Measurements from ENCODE around the gene ZNF609. TPM values are rescaled to one million over a fixed set of nuclear protein-coding genes. Genes with fewer than 3 reads are reported as not detected.

ZNF609 gene
- total and polyA plus RNA-seq, 8 donors, result 4.2 to 25.2 (median 13.1) TPM

- no peak for DNase-seq
- no peak for FAIRE-seq
- WGBS, 2 donors, result 73 to 79% methylated on average over 6 of the region's 6 CpGs
- Histone ChIP-seq H3K27me3 (no peaks in the 10 kb centered on the region), H3K36me3 (peaks cover 0 to 22% (median 6%) of the 10 kb centered on the region in 3 donors), H3K4me1 (peaks cover 0 to 17% (median 0%) of the 10 kb centered on the region in 3 donors), H3K27ac (no peak overlapping the region), H3K9me3 (no peaks in the 10 kb centered on the region), H3K4me3 (no peak overlapping the region)
- ATAC-seq, result no peak
- TF ChIP-seq CTCF (IDR thresholded peaks at IDR 0.05), result no peak
- intact Hi-C loops (cut with DNase I), result no loop called here
These were observed 230.4 kb downstream of the ZNF609 start for GRCh38 chr15:64690578-64691296.

- DNase-seq, result peak in 1 of 6 donors; percentile 51
- intact Hi-C loops (cut with DNase I), result no loop called here
- peaks cover 0 to 20% (median 5%) of the 10 kb centered on the region in 3 donors for H3K4me1 ChIP-seq
These were observed 231.7 kb downstream of the ZNF609 start for GRCh38 chr15:64691896-64692565.

GRCh38 chr15:64693134-64693533 lies 232.8 kb downstream of the ZNF609 start:
- Histone ChIP-seq H3K36me3 (peaks cover 0 to 18% (median 6%) of the 10 kb centered on the region in 3 donors), H3K27me3 (no peaks in the 10 kb centered on the region), H3K9me3 (no peaks in the 10 kb centered on the region), H3K4me1 (peaks cover under 1 to 28% (median 5%) of the 10 kb centered on the region in 3 donors), H3K4me3 (no peak overlapping the region), H3K27ac (peak overlapping the region in 2 of 4 donors; percentile 6 to 44)
- ATAC-seq (peak; percentile 62 to 85 (median 74)), DNase-seq (peak in 2 of 6 donors; percentile 32 to 37), FAIRE-seq (no peak)
- intact Hi-C loops (cut with DNase I), result no loop called here
- WGBS, 2 donors, result 21 to 30% methylated on average over 5 of the region's 5 CpGs
- TF ChIP-seq CTCF (IDR thresholded peaks at IDR 0.05), result no peak

More at GRCh38 chr15:64691896-64692565, 231.7 kb downstream of the ZNF609 start:
- no peak for TF ChIP-seq CTCF (IDR thresholded peaks at IDR 0.05)
- FAIRE-seq, result no peak
- Histone ChIP-seq H3K4me3 (no peak overlapping the region), H3K9me3 (no peaks in the 10 kb centered on the region), H3K27ac (peak overlapping the region in 2 of 4 donors; percentile 17 to 44), H3K27me3 (no peaks in the 10 kb centered on the region), H3K36me3 (peaks cover 0 to 22% (median 6%) of the 10 kb centered on the region in 3 donors)
- 82 to 84% methylated on average over 9 of the region's 9 CpGs for WGBS, 2 donors
- ATAC-seq, result peak in 2 of 4 donors; percentile 34 to 58

GRCh38 chr15:64694816-64695215 lies 234.4 kb downstream of the ZNF609 start:
- ATAC-seq (peak in 1 of 4 donors; percentile 19), DNase-seq (no peak), FAIRE-seq (no peak)
- peak overlapping the region in 1 of 4 donors; percentile 22 for H3K27ac ChIP-seq
- no peak for TF ChIP-seq CTCF (IDR thresholded peaks at IDR 0.05)
- H3K4me3 ChIP-seq, result no peak overlapping the region
- intact Hi-C loops (cut with DNase I), result no loop called here
- H3K36me3 ChIP-seq, result peaks cover 0 to 9% (median 0%) of the 10 kb centered on the region in 3 donors
- WGBS, 2 donors, result 85 to 88% methylated on average over 2 of the region's 2 CpGs
- peaks cover 6 to 44% (median 14%) of the 10 kb centered on the region in 3 donors for H3K4me1 ChIP-seq
- H3K27me3 ChIP-seq, result no peaks in the 10 kb centered on the region
- H3K9me3 ChIP-seq, result no peaks in the 10 kb centered on the region

All from pancreas (tissue), 10 donors.